Measurements from ENCODE around the gene GCNA.
"Not testable (repeated sequence)": the region's sequence is repeated elsewhere in the genome, so short reads cannot be mapped to it uniquely, and the experiment has no call there.

GCNA gene

GRCh38 chrX:71617742-71618141 is 39.5 kb downstream of the GCNA start:
- no peak for DNase-seq

- no peak for DNase-seq
These were observed 40.1 kb downstream of the GCNA start, which contains the start of gene CXCR3 for GRCh38 chrX:71618303-71618721. Gene CXCR3 (minus strand): TSS chrX:71618511. CDS start chrX:71618449, 62 bp downstream.

GRCh38 chrX:71618787-71619186 is 40.5 kb downstream of the GCNA start:
- no peak for DNase-seq

- DNase-seq: no peak
These were observed 41.0 kb downstream of the GCNA start for GRCh38 chrX:71619193-71619592.

GRCh38 chrX:71619986-71620385 is 41.7 kb downstream of the GCNA start:
- DNase-seq: no peak

- no peak for DNase-seq
These were observed 43.4 kb downstream of the GCNA start for GRCh38 chrX:71621603-71622002.

- DNase-seq: no peak
These were observed 43.9 kb downstream of the GCNA start for GRCh38 chrX:71622032-71622575.

- no peak for DNase-seq
These were observed 44.6 kb downstream of the GCNA start for GRCh38 chrX:71622576-71623450.

- DNase-seq: no peak
These were observed 45.5 kb downstream of the GCNA start for GRCh38 chrX:71623714-71624113.

- no peak for DNase-seq
These were observed 47.2 kb downstream of the GCNA start for GRCh38 chrX:71625471-71625870.

GRCh38 chrX:71626576-71626975 is 48.3 kb downstream of the GCNA start:
- no peak for DNase-seq

- no peak for DNase-seq
These were observed 49.6 kb downstream of the GCNA start for GRCh38 chrX:71627588-71628404.

- no peak for DNase-seq
These were observed 51.2 kb downstream of the GCNA start for GRCh38 chrX:71629467-71629866.

GRCh38 chrX:71632923-71633657 is 54.9 kb downstream of the GCNA start:
- DNase-seq: no peak

- no peak for DNase-seq
These were observed 56.1 kb downstream of the GCNA start for GRCh38 chrX:71634366-71634765.

GRCh38 chrX:71636438-71637252 is 58.4 kb downstream of the GCNA start:
- no peak for DNase-seq

- no peak for DNase-seq
These were observed 59.0 kb downstream of the GCNA start for GRCh38 chrX:71637253-71637618.

GRCh38 chrX:71637848-71638247 is 59.6 kb downstream of the GCNA start:
- no peak for DNase-seq

GRCh38 chrX:71638409-71638808 is 60.2 kb downstream of the GCNA start:
- DNase-seq: no peak

- no peak for DNase-seq
These were observed 61.8 kb downstream of the GCNA start for GRCh38 chrX:71640002-71640401.

GRCh38 chrX:71644406-71644805 is 66.2 kb downstream of the GCNA start:
- not testable (repeated sequence) for DNase-seq

Data from cortex of kidney (tissue), 1 donor.